ENCODE results near the gene SGO2.
"Not testable (repeated sequence)": the region's sequence is repeated elsewhere in the genome, so short reads cannot be mapped to it uniquely, and the experiment has no call there.

Gene SGO2

DNA sequence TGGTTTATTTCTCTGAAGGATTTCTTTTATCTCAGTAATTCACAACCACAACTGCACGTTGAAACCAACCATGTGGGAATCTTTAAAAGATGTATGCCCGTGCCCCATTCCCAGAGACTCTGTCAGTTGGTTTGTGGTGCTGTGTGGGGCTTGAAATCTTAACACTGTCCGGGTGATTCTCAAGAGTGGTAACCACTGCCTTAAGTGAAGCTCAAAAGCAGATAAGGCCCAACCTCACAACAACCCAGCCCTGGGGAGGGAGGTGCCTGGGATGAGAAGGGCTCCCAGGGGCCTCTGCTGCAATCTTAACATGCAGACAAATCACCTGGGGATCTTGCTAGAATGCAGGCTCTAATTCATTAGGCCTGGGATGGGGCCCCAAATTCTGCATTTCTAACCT, 73.2 kb downstream of the SGO2 start:
- no peak for DNase-seq

GRCh38 chr2:200600549-200601225, 74.7 kb downstream of the SGO2 start:
- DNase-seq, result no peak

GRCh38 chr2:200602584-200602983, 76.6 kb downstream of the SGO2 start:
- no peak for DNase-seq

GRCh38 chr2:200603972-200604371, 78.0 kb downstream of the SGO2 start:
- no peak for DNase-seq

DNA sequence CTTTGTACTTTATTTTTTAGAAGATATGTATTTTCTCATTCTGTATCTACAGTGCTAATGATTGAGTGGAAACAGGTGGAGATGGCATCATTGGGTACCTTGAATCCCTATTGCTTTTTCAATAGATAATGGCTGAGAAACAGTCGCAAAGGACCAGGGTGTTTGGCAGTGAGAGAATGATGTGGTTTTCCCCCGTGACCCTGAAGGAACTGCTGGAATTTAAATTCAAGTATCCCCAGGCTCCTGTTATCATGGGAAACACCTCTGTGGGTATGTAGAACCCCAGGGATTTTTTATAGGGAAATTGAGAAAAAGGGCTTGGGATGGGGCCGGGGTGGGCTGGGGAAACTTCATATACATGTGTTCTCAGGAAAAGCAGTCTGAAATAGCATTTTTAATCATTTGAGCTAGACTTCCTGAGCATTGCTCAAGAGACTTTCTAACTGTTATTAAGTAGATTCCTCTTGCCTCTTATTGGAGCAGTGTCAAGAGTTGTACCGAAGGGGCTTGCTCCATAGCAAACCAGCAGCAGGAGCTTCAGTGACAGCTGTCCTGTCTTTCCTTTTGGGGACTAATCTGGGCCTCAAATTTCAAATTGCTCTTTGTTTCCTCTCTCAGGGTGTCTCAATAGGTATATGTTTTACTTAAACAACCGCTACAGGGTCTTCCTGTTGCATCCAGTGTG, 78.7 kb downstream of the SGO2 start:
- DNase-seq, result no peak

GRCh38 chr2:200608341-200609027, 82.5 kb downstream of the SGO2 start:
- no peak for DNase-seq

- DNase-seq, result no peak
These were observed 83.1 kb downstream of the SGO2 start for GRCh38 chr2:200609028-200609614.

DNA sequence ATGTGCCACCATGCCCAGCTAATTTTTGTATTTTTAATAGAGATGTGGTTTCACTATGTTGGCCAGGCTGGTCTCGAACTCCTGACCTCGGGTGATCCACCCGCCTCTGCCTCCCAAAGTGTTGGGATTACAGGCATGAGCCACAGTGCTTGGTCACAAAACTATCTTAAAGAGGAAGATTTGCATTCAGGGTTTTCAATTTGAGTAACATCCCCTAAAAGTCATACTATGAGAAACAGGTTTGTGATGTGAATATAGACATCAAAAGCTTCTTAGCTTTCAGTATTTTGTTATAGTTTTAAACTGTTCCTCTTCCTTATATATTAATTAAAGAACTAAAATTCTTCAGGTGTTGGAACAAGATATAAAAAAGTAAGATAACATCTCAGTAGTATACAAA, 84.2 kb downstream of the SGO2 start:
- not testable (repeated sequence) for DNase-seq

GRCh38 chr2:200613692-200614091, 87.7 kb downstream of the SGO2 start:
- no peak for DNase-seq

- DNase-seq, result no peak
These were observed 88.2 kb downstream of the SGO2 start for GRCh38 chr2:200614249-200614648.

GRCh38 chr2:200615247-200615646, 89.2 kb downstream of the SGO2 start:
- DNase-seq, result no peak

DNA sequence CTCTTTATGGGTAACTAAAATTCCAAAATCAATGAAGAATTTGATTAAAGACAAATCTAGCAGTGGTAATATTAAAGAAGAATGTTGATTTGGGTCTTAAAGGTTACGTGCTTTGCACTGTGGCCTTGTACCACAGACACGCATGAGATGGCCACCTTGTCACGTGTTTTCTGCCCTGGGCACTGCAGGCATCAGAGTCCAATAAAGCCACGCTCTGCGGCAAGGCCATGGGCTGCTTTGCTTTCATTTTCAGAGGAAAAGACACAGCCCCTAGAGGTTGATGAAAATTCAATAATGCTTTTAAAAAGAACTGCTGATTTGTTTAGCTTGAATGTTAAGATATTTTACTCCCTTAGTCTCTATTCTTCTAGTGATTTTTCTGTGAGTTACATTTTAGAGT, 90.2 kb downstream of the SGO2 start:
- DNase-seq, result no peak

DNA sequence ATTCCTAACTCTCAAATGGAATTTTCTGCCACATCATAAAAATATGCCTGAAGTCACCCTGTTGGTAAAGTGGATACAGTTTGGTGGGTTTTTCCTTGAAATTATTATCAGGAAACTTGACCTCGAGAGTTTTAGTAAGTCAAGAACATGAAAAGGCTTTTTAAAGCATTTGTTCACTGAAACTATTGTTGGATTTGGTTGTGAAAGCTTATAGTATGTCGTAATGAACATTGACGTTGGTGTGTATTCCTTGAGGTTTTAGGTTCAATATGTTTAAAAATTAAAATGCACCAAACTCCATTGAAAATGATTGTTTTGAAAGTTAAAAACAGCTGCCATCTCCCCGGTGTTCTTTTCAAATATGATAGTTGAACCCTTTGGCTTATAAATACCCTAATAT, 90.6 kb downstream of the SGO2 start:
- no peak for DNase-seq

GRCh38 chr2:200617156-200618053, 91.4 kb downstream of the SGO2 start:
- DNase-seq, result no peak

DNA sequence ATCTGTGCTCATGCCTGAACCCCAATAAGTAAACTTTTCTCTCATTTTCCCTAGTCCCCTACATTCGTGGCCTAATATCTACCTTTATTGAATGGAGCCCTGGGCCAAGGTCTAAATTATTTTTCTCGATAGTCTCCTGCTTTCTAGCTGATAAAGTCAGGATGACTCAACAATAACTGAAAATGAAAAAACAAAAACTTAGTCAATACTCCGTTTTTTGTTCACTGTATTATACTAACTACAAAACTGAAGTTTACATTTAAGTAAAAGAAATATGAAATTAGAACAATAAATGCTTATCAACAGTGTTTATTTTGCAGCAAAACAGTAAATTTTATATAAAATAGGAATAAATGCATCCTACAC, 92.0 kb downstream of the SGO2 start:
- DNase-seq, result no peak

GRCh38 chr2:200618590-200619021, 92.6 kb downstream of the SGO2 start:
- DNase-seq, result no peak

- no peak for DNase-seq
These were observed 93.3 kb downstream of the SGO2 start for GRCh38 chr2:200619279-200619678.

DNA sequence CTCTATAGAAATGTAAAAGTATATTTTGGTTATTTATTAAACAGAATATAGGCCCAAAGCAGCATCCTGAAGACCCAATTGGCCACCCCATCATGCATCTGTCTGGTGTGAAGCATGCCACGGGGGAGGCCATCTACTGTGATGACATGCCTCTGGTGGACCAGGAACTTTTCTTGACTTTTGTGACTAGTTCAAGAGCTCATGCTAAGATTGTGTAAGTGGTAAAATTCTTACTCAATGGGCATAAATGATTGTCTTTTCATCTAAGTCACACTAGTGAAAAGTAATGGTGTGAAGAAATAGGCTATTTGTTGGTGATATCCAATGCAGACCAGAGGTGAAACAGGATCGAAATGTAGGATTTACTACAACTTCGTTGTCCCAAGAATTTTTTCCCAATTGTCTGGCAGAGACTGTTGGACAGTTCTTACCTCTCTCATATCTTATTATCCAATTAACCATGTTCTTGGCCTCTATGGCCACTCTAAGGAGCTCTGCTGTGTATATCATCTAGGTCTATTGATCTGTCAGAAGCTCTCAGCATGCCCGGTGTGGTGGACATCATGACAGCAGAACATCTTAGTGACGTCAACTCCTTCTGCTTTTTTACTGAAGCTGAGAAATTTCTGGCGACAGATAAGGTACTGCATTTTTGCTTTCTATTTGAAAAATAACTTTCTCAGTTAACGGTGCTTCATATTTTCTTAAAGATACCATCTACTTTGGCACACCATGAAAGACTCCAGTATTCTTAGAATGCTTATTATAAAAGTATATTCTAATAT, 94.8 kb downstream of the SGO2 start:
- no peak for DNase-seq

DNA sequence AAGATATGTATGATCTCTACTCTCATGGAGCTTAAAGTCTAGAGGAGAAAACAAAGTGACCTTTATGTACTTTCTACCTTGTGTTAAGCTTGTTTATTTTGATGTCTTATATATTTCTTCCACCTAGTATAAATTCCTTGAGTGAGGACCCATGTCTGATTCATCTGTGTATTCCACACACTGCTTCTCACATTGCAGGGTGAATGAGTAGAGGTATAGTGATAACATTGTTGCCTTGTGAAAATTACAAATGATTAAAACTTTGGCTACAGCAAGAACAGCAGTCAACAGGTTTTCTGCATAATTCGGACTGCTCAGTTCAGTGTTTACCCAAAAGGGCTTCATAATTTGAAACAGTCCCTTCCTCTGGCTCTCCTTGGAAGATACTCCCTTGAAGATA, 96.1 kb downstream of the SGO2 start:
- no peak for DNase-seq

- DNase-seq, result no peak
These were observed 98.0 kb downstream of the SGO2 start for GRCh38 chr2:200624026-200624425.

DNA sequence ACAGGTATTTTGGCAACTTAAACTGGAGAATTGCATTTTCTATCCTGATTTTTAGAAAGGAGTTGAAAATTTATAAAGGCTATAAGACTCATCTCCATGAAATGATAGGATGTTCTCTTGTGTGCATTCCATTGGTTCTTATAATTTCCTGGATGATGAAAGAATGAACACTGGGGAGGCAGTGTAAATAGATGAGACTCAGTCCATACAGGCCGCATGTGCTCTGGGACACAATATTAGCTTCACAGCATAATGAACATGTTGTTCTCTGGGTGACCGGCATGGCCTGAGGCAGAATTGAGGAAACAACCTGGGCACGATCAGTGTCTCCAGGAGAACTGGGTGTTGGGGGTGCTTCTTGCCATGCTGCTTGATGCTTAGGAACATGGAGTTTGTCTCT, 98.7 kb downstream of the SGO2 start:
- DNase-seq, result no peak

DNA sequence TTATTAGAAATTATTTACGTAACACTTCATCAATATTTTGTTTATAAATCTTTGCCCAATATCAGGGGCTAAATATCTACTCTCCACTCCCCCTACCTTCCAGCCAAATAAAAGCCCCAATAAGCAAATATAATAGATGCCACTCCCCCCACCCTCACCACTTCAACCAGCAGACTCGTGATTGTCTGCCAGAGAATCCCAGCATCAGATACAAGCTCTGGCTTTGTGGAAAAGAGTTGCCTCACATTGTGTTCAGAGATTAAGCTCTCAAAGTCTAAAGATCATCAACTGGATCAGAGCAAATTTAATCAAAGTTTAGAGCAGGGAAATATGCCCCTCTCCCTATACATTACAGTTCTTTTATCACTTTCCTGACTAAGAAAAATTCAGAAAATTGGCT, 99.3 kb downstream of the SGO2 start:
- DNase-seq, result no peak
